ENCODE measurements around the gene ARID1B.

DNA sequence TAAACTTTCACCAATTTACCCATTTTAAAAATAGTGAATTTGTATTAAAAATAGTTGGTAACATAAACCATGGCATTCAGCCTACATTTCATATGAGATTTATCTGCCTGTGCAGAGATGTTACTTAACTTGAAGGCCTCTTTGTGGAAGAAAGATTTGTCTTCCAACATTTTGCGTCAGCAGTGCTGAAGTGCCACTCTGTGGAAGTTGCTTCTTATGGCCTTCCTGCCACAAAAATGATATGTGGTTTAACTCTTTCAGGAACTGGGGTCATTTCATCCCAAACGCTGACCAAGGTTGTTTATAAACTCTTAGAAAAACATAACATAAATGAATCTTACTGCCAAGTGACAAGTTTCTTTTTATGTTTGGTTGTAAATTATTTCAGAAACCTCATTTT, 246.8 kb downstream of the ARID1B start:
- TF ChIP-seq, protein P1, sequence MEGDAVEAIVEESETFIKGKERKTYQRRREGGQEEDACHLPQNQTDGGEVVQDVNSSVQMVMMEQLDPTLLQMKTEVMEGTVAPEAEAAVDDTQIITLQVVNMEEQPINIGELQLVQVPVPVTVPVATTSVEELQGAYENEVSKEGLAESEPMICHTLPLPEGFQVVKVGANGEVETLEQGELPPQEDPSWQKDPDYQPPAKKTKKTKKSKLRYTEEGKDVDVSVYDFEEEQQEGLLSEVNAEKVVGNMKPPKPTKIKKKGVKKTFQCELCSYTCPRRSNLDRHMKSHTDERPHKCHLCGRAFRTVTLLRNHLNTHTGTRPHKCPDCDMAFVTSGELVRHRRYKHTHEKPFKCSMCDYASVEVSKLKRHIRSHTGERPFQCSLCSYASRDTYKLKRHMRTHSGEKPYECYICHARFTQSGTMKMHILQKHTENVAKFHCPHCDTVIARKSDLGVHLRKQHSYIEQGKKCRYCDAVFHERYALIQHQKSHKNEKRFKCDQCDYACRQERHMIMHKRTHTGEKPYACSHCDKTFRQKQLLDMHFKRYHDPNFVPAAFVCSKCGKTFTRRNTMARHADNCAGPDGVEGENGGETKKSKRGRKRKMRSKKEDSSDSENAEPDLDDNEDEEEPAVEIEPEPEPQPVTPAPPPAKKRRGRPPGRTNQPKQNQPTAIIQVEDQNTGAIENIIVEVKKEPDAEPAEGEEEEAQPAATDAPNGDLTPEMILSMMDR (IDR thresholded peaks at IDR 0.05; ENCODE audit: low read length), result no peak
- TF ChIP-seq EZH2 (IDR thresholded peaks at IDR 0.05; ENCODE audit: borderline replicate concordance, low read length), result no peak

All from OCI-LY1 (cell line).